Right forelimb (tissue), 1 donor: ENCODE data around the gene NPTX2.
"Not testable (repeated sequence)": the region's sequence is repeated elsewhere in the genome, so short reads cannot be mapped to it uniquely, and the experiment has no call there.

Experiments
- DNase-seq: peaks from one replicate; pipeline ENCODE4 v3.0.0-alpha.2; 2018

Gene NPTX2

GRCh38 chr7:98617051-98617959 lies at the start of gene NPTX2:
Gene NPTX2 (plus strand): TSS chr7:98617285. CDS start chr7:98617462, 177 bp downstream.
- DNase-seq: peak; percentile 85

- DNase-seq: no peak
Measured at GRCh38 chr7:98567991-98568390, 49.1 kb upstream of the NPTX2 start.

GRCh38 chr7:98568891-98569290 lies 48.2 kb upstream of the NPTX2 start:
- DNase-seq: no peak

GRCh38 chr7:98569691-98570337 lies 47.3 kb upstream of the NPTX2 start:
- no peak for DNase-seq

- DNase-seq: no peak
Measured at GRCh38 chr7:98571006-98571405, 46.1 kb upstream of the NPTX2 start.

- no peak for DNase-seq
Measured at GRCh38 chr7:98571986-98572385, 45.1 kb upstream of the NPTX2 start.

- DNase-seq: not testable (repeated sequence)
Measured at GRCh38 chr7:98572716-98573115, 44.4 kb upstream of the NPTX2 start.

GRCh38 chr7:98573816-98574215 lies 43.3 kb upstream of the NPTX2 start:
- DNase-seq: no peak

GRCh38 chr7:98575878-98576277 lies 41.2 kb upstream of the NPTX2 start:
- no peak for DNase-seq

GRCh38 chr7:98584830-98585229 lies 32.3 kb upstream of the NPTX2 start:
- DNase-seq: no peak

- no peak for DNase-seq
Measured at GRCh38 chr7:98591926-98592325, 25.2 kb upstream of the NPTX2 start.

GRCh38 chr7:98594348-98594747 lies 22.7 kb upstream of the NPTX2 start:
- DNase-seq: no peak

- no peak for DNase-seq
Measured at GRCh38 chr7:98594787-98595186, 22.3 kb upstream of the NPTX2 start.

GRCh38 chr7:98598846-98599615 lies 18.1 kb upstream of the NPTX2 start:
- DNase-seq: no peak

- no peak for DNase-seq
Measured at GRCh38 chr7:98599886-98600285, 17.2 kb upstream of the NPTX2 start.

- no peak for DNase-seq
Measured at GRCh38 chr7:98602755-98603398, 14.2 kb upstream of the NPTX2 start.

- DNase-seq: no peak
Measured at GRCh38 chr7:98603399-98603788, 13.7 kb upstream of the NPTX2 start.

GRCh38 chr7:98613601-98614425 lies 3.3 kb upstream of the NPTX2 start:
- no peak for DNase-seq

GRCh38 chr7:98616381-98617050 lies 569 bp upstream of the NPTX2 start:
- DNase-seq: no peak

- DNase-seq: no peak
Measured at GRCh38 chr7:98617960-98618418, 904 bp downstream of the NPTX2 start.

GRCh38 chr7:98618786-98619185 lies 1.7 kb downstream of the NPTX2 start:
- DNase-seq: no peak
